Measurements from ENCODE around the gene WNT5B. TPM values are rescaled to one million over a fixed set of nuclear protein-coding genes. Genes with fewer than 3 reads are reported as not detected.

WNT5B gene
- total and polyA plus RNA-seq, 8 donors, result 0.72 to 2.8 (median 0.86) TPM

- no peak for TF ChIP-seq CTCF (IDR thresholded peaks at IDR 0.05)
- Histone ChIP-seq H3K9me3 (no peaks in the 10 kb centered on the region), H3K27me3 (no peaks in the 10 kb centered on the region), H3K36me3 (no peaks in the 10 kb centered on the region), H3K4me3 (no peak overlapping the region), H3K4me1 (no peaks in the 10 kb centered on the region), H3K27ac (no peak overlapping the region)
- FAIRE-seq (no peak), ATAC-seq (peak in 1 of 4 donors; percentile 15), DNase-seq (no peak)
- intact Hi-C loops (cut with DNase I), result loop anchor here in 2 of 3 donors (5.0 to 10.0 kb wide), 2 partner anchors 140 to 283 kb away; no protein-coding TSS in a partner anchor
Observed at GRCh38 chr12:1651946-1652345, 22.9 kb downstream of the WNT5B start.

- Histone ChIP-seq H3K4me1 (peaks cover 9 to 22% (median 12%) of the 10 kb centered on the region in 3 donors), H3K27ac (no peak overlapping the region), H3K36me3 (no peaks in the 10 kb centered on the region), H3K9me3 (no peaks in the 10 kb centered on the region), H3K27me3 (no peaks in the 10 kb centered on the region), H3K4me3 (no peak overlapping the region)
- intact Hi-C loops (cut with DNase I), result loop anchor here in 1 of 3 donors (10.0 kb wide), 1 partner anchor 279 kb away; no protein-coding TSS in a partner anchor
- ATAC-seq (no peak), DNase-seq (no peak), FAIRE-seq (no peak)
- TF ChIP-seq CTCF (IDR thresholded peaks at IDR 0.05), result no peak
- WGBS, 2 donors, result 83% methylated on average over 6 of the region's 6 CpGs
Observed at GRCh38 chr12:1655225-1655788, 26.3 kb downstream of the WNT5B start.

DNA sequence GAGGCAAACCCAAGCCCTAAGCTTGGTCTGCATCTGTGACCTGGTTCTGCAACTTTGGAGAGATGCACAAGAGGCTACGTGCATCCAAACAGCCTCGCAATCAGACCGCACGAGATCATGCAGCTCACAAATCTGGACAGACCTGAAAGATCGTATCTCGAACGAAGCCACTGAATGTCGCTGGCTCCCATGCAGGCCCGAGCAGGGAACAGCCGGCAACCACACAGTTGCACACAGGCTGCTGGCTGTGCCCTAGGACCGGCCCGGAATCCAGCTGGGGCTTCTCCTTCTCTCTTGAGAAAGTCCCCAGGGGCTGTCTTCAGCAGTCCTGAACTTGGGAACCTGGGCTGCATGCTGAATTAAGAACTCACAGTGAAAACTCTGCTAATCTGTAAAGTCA is 27.9 kb downstream of the WNT5B start:
- ATAC-seq (no peak), DNase-seq (no peak), FAIRE-seq (no peak)
- intact Hi-C loops (cut with DNase I), result loop anchor here in 1 of 3 donors (10.0 kb wide), 1 partner anchor 278 kb away; no protein-coding TSS in a partner anchor
- TF ChIP-seq CTCF (IDR thresholded peaks at IDR 0.05), result no peak
- peak overlapping the region in 1 of 4 donors; percentile 52 for H3K27ac ChIP-seq
- no peaks in the 10 kb centered on the region for H3K27me3 ChIP-seq
- 89 to 93% methylated on average over 12 of the region's 12 CpGs for WGBS, 2 donors
- no peaks in the 10 kb centered on the region for H3K9me3 ChIP-seq
- no peaks in the 10 kb centered on the region for H3K36me3 ChIP-seq
- no peak overlapping the region for H3K4me3 ChIP-seq
- peaks cover 12 to 30% (median 17%) of the 10 kb centered on the region in 3 donors for H3K4me1 ChIP-seq

- H3K36me3 ChIP-seq, result no peaks in the 10 kb centered on the region
- WGBS, 2 donors, result 21 to 27% methylated on average over 1 of the region's 1 CpG
- peak in 1 of 6 donors; percentile 34 for DNase-seq
- TF ChIP-seq CTCF (IDR thresholded peaks at IDR 0.05), result no peak
- H3K9me3 ChIP-seq, result no peaks in the 10 kb centered on the region
- H3K4me3 ChIP-seq, result no peak overlapping the region
- H3K27me3 ChIP-seq, result no peaks in the 10 kb centered on the region
- peak overlapping the region in 2 of 4 donors; percentile 52 to 95 for H3K27ac ChIP-seq
- no peak for FAIRE-seq
- ATAC-seq, result no peak
- peaks cover 12 to 30% (median 17%) of the 10 kb centered on the region in 3 donors for H3K4me1 ChIP-seq
- intact Hi-C loops (cut with DNase I), result loop anchor here in 1 of 3 donors (10.0 kb wide), 1 partner anchor 277 kb away; no protein-coding TSS in a partner anchor
Observed at GRCh38 chr12:1657688-1658087, 28.7 kb downstream of the WNT5B start.
